Suprapubic skin (tissue), 4 donors: Measurements from ENCODE around the gene MPDZ. TPM values are rescaled to one million over a fixed set of nuclear protein-coding genes. Genes with fewer than 3 reads are reported as not detected.

ENCODE experiments used
- DNase-seq, 2 donors: peaks; one replicate each; pipeline ENCODE4 v3.0.0-alpha.2; 2019; ENCODE audit warnings: low spot score in 2 of 2
- H3K27ac ChIP-seq: fragments of 200-600 bp; sonication (generic); one replicate; pipeline ENCODE4 v1.5.1; 2019
- H3K27me3 ChIP-seq: fragments of 200-600 bp; sonication (generic); one replicate; pipeline ENCODE4 v1.5.1; 2019
- H3K36me3 ChIP-seq: fragments of 200-600 bp; sonication (generic); one replicate; pipeline ENCODE4 v1.5.1; 2019
- H3K4me1 ChIP-seq: fragments of 200-600 bp; sonication (generic); one replicate; pipeline ENCODE4 v1.5.1; 2019
- H3K4me3 ChIP-seq: fragments of 200-600 bp; sonication (generic); one replicate; pipeline ENCODE4 v1.5.1; 2019; ENCODE audit warnings: mild to moderate bottlenecking
- H3K9me3 ChIP-seq: fragments of 200-600 bp; sonication (generic); one replicate; pipeline ENCODE4 v1.5.1; 2019
- CTCF ChIP-seq, 2 donors: fragments of 200-600 bp in 1 of 2; fragments of 450-650 bp in 1 of 2; sonication (generic) in 1 of 2; IDR thresholded peaks; one replicate each; pipeline ENCODE4 v1.5.1; 2016 to 2019; ENCODE audit warnings: antibody characterized with exemption in 2 of 2, mild to moderate bottlenecking in 1 of 2, moderate library complexity in 1 of 2
- EP300 ChIP-seq: sonication (generic); formaldehyde crosslinking; IDR thresholded peaks from one replicate; pipeline ENCODE4 v1.6.1; 2017; ENCODE audit warnings: antibody characterized with exemption
- POLR2A ChIP-seq, 2 donors: fragments of 450-650 bp; IDR thresholded peaks; one replicate each; pipeline ENCODE4 v1.6.1; 2017; ENCODE audit warnings: antibody characterized with exemption in 2 of 2, mild to moderate bottlenecking in 2 of 2, moderate library complexity in 2 of 2
- POLR2AphosphoS5 ChIP-seq, 3 donors: sonication (generic); formaldehyde crosslinking; IDR thresholded peaks; one replicate each; pipeline ENCODE4 v1.6.1; 2017; ENCODE audit warnings: antibody characterized with exemption in 3 of 3
- WGBS: methylation state at CpG from one replicate; pipeline ENCODE4 v1.1.5; 2018; 5-methylcytosine and 5-hydroxymethylcytosine counted together
- total RNA-seq, 4 donors: library from RNA; depleted of rRNA; stranded (reverse); fragments of >200 nt; gene quantifications; one replicate each; pipeline ENCODE4 v1.1.0, GENCODE V29; 2016

MPDZ gene
- total RNA-seq, 4 donors from 2014 or later: 4.7 to 13.4 (median 9.2) TPM

- Histone ChIP-seq H3K36me3 (no peaks in the 10 kb centered on the region), H3K4me1 (no peaks in the 10 kb centered on the region), H3K4me3 (no peak overlapping the region), H3K27ac (no peak overlapping the region), H3K9me3 (no peaks in the 10 kb centered on the region), H3K27me3 (no peaks in the 10 kb centered on the region)
- TF ChIP-seq POLR2A (IDR thresholded peaks at IDR 0.05) (no peak), CTCF (IDR thresholded peaks at IDR 0.05) (no peak), POLR2AphosphoS5 (IDR thresholded peaks at IDR 0.05) (no peak), EP300 (no peak)
- DNase-seq: no peak
These were observed 202.9 kb downstream of the MPDZ start for GRCh38 chr9:13076616-13077015.

- no peaks in the 10 kb centered on the region for H3K27me3 ChIP-seq
- H3K4me1 ChIP-seq: no peaks in the 10 kb centered on the region
- H3K9me3 ChIP-seq: no peaks in the 10 kb centered on the region
- DNase-seq: no peak
- H3K27ac ChIP-seq: no peak overlapping the region
- H3K36me3 ChIP-seq: no peaks in the 10 kb centered on the region
- TF ChIP-seq EP300: no peak
- no peak for TF ChIP-seq CTCF (IDR thresholded peaks at IDR 0.05)
- H3K4me3 ChIP-seq: no peak overlapping the region
These were observed 207.6 kb downstream of the MPDZ start for GRCh38 chr9:13071921-13072320.

- Histone ChIP-seq H3K27ac (no peak overlapping the region), H3K4me1 (no peaks in the 10 kb centered on the region), H3K36me3 (no peaks in the 10 kb centered on the region), H3K4me3 (no peak overlapping the region), H3K27me3 (no peaks in the 10 kb centered on the region), H3K9me3 (no peaks in the 10 kb centered on the region)
- TF ChIP-seq POLR2A (IDR thresholded peaks at IDR 0.05): no peak
- TF ChIP-seq CTCF (IDR thresholded peaks at IDR 0.05): no peak
- no peak for TF ChIP-seq EP300
- no peak for TF ChIP-seq POLR2AphosphoS5 (IDR thresholded peaks at IDR 0.05)
- no peak for DNase-seq
- WGBS: 79% methylated on average over 12 of the region's 12 CpGs
These were observed 208.6 kb downstream of the MPDZ start for GRCh38 chr9:13070612-13071595.

- no peaks in the 10 kb centered on the region for H3K27me3 ChIP-seq
- H3K36me3 ChIP-seq: no peaks in the 10 kb centered on the region
- 68% methylated on average over 3 of the region's 3 CpGs for WGBS
- TF ChIP-seq CTCF (IDR thresholded peaks at IDR 0.05): no peak
- no peak for TF ChIP-seq POLR2AphosphoS5 (IDR thresholded peaks at IDR 0.05)
- TF ChIP-seq POLR2A (IDR thresholded peaks at IDR 0.05): no peak
- TF ChIP-seq EP300: no peak
- H3K27ac ChIP-seq: no peak overlapping the region
- H3K4me3 ChIP-seq: no peak overlapping the region
- no peaks in the 10 kb centered on the region for H3K9me3 ChIP-seq
- no peak for DNase-seq
- H3K4me1 ChIP-seq: peaks cover 3% of the 10 kb centered on the region
These were observed 210.0 kb downstream of the MPDZ start for GRCh38 chr9:13069498-13069897.

- TF ChIP-seq POLR2AphosphoS5 (IDR thresholded peaks at IDR 0.05) (no peak), EP300 (no peak), CTCF (IDR thresholded peaks at IDR 0.05) (no peak), POLR2A (IDR thresholded peaks at IDR 0.05) (no peak)
- H3K27ac ChIP-seq: no peak overlapping the region
- 13% methylated on average over 1 of the region's 1 CpG for WGBS
- no peaks in the 10 kb centered on the region for H3K9me3 ChIP-seq
- no peaks in the 10 kb centered on the region for H3K27me3 ChIP-seq
- H3K4me3 ChIP-seq: no peak overlapping the region
- H3K4me1 ChIP-seq: peaks cover 18% of the 10 kb centered on the region
- DNase-seq: no peak
- no peaks in the 10 kb centered on the region for H3K36me3 ChIP-seq
These were observed 214.8 kb downstream of the MPDZ start for GRCh38 chr9:13064676-13065075.
